H9 (cell line): Measurements from ENCODE around the gene TYRP1. TPM values are rescaled to one million over a fixed set of nuclear protein-coding genes. Genes with fewer than 3 reads are reported as not detected.

ENCODE experiments used
- DNase-seq: peaks from one replicate; pipeline ENCODE4 v3.0.0-alpha.2; 2017
- H2AFZ ChIP-seq: one replicate; pipeline ENCODE4 v1.6.1; 2013; ENCODE audit warnings: mild to moderate bottlenecking, low read length, control low read depth, moderate library complexity
- H2AK5ac ChIP-seq: 2 replicates; pipeline ENCODE4 v1.6.1; 2013; ENCODE audit warnings: low read length, control low read depth, mixed read lengths; ENCODE audit not compliant: insufficient read length
- H2BK120ac ChIP-seq: one replicate; pipeline ENCODE4 v1.6.1; 2013; ENCODE audit warnings: low read depth, mild to moderate bottlenecking, low read length, control low read depth, inconsistent platforms; ENCODE audit not compliant: poor library complexity, severe bottlenecking
- H2BK12ac ChIP-seq: 2 replicates; pipeline ENCODE4 v1.6.1; 2013; ENCODE audit warnings: low read length, control low read depth, mixed read lengths, low read depth; ENCODE audit not compliant: insufficient read length
- H2BK15ac ChIP-seq: 2 replicates; pipeline ENCODE4 v1.6.1; 2013; ENCODE audit warnings: low read depth, low read length, control low read depth
- H2BK20ac ChIP-seq: one replicate; pipeline ENCODE4 v1.6.1; 2013; ENCODE audit warnings: low read depth, mild to moderate bottlenecking, low read length, control low read depth, inconsistent platforms; ENCODE audit not compliant: poor library complexity, severe bottlenecking
- H2BK5ac ChIP-seq: 2 replicates; pipeline ENCODE4 v1.6.1; 2013; ENCODE audit warnings: low read length, control low read depth, mixed read lengths; ENCODE audit not compliant: insufficient read length
- H3K14ac ChIP-seq: 2 replicates; pipeline ENCODE4 v1.6.1; 2013; ENCODE audit warnings: low read length, control low read depth; ENCODE audit not compliant: insufficient read depth
- H3K18ac ChIP-seq: 2 replicates; pipeline ENCODE4 v1.6.1; 2013; ENCODE audit warnings: low read depth, mild to moderate bottlenecking, mixed read lengths, low read length, control low read depth; ENCODE audit not compliant: insufficient read length
- H3K23ac ChIP-seq: 2 replicates; pipeline ENCODE4 v1.6.1; 2013; ENCODE audit warnings: low read length, control low read depth, mixed read lengths, low read depth; ENCODE audit not compliant: insufficient read length
- H3K23me2 ChIP-seq: 2 replicates; pipeline ENCODE4 v1.6.1; 2013; ENCODE audit warnings: low read depth, mild to moderate bottlenecking, mixed read lengths, low read length, control low read depth; ENCODE audit not compliant: insufficient read length, poor library complexity, severe bottlenecking
- H3K27ac ChIP-seq: 2 replicates; pipeline ENCODE4 v1.5.1; 2013; ENCODE audit warnings: low read length, control low read depth, mixed read lengths, low read depth; ENCODE audit not compliant: insufficient read length
- H3K27me3 ChIP-seq: 2 replicates; pipeline ENCODE4 v1.6.1; 2013; ENCODE audit warnings: low read length, control low read depth, inconsistent platforms; ENCODE audit not compliant: insufficient read depth
- H3K4ac ChIP-seq: 2 replicates; pipeline ENCODE4 v1.6.1; 2013; ENCODE audit warnings: low read depth, mild to moderate bottlenecking, control low read depth, inconsistent platforms, low read length, moderate library complexity
- H3K4me1 ChIP-seq: 2 replicates; pipeline ENCODE4 v1.6.1; 2013; ENCODE audit warnings: low read length, control low read depth, inconsistent platforms; ENCODE audit not compliant: insufficient read depth
- H3K4me2 ChIP-seq: 2 replicates; pipeline ENCODE4 v1.6.1; 2013; ENCODE audit warnings: low read length, control low read depth, mixed read lengths; ENCODE audit not compliant: insufficient read length, insufficient read depth
- H3K56ac ChIP-seq: 2 replicates; pipeline ENCODE4 v1.6.1; 2013; ENCODE audit warnings: low read depth, mild to moderate bottlenecking, mixed read lengths, low read length, control low read depth; ENCODE audit not compliant: insufficient read length
- H3K79me1 ChIP-seq: 2 replicates; pipeline ENCODE4 v1.6.1; 2013; ENCODE audit warnings: low read depth, mild to moderate bottlenecking, moderate library complexity, low read length, control low read depth, inconsistent platforms; ENCODE audit not compliant: insufficient read depth, poor library complexity, severe bottlenecking
- H3K79me2 ChIP-seq: 2 replicates; pipeline ENCODE4 v1.6.1; 2013; ENCODE audit warnings: low read length, control low read depth, inconsistent platforms; ENCODE audit not compliant: insufficient read depth
- H3K9ac ChIP-seq: 2 replicates; pipeline ENCODE4 v1.6.1; 2013; ENCODE audit warnings: low read length, control low read depth, mixed read lengths; ENCODE audit not compliant: insufficient read length; ENCODE audit errors: extremely low read depth
- H3K9me3 ChIP-seq: one replicate; pipeline ENCODE4 v1.6.1; 2013; ENCODE audit warnings: low read depth, low read length, inconsistent platforms; ENCODE audit not compliant: control insufficient read depth
- H3T11ph ChIP-seq: one replicate; pipeline ENCODE4 v1.6.1; 2013; ENCODE audit warnings: mild to moderate bottlenecking, low read length, control low read depth, inconsistent platforms
- H4K20me1 ChIP-seq: one replicate; pipeline ENCODE4 v1.6.1; 2013; ENCODE audit not compliant: control insufficient read depth, insufficient read length, insufficient read depth
- H4K5ac ChIP-seq: 2 replicates; pipeline ENCODE4 v1.6.1; 2013; ENCODE audit warnings: low read depth, mild to moderate bottlenecking, mixed read lengths, low read length, control low read depth; ENCODE audit not compliant: insufficient read length
- H4K8ac ChIP-seq: replicated peaks from 2 replicates; pipeline ENCODE4 v1.6.1; 2013; ENCODE audit warnings: low read length, control low read depth, mixed read lengths, low read depth; ENCODE audit not compliant: insufficient read length
- H4K91ac ChIP-seq: 2 replicates; pipeline ENCODE4 v1.6.1; 2013; ENCODE audit warnings: low read depth, mild to moderate bottlenecking, moderate library complexity, mixed read lengths, low read length, control low read depth; ENCODE audit not compliant: insufficient read length
- H3K27ac Mint-ChIP-seq, 3 experiments: 2 replicates in 2 of 3; 3 replicates in 1 of 3; pipeline ENCODE4 v1.8.0; 2020 to 2021; ENCODE audit warnings: mixed read lengths in 3 of 3, mild to moderate bottlenecking in 1 of 3, moderate library complexity in 1 of 3
- H3K27me3 Mint-ChIP-seq: 2 replicates; pipeline ENCODE4 v1.8.0; 2021; ENCODE audit warnings: low read depth, mild to moderate bottlenecking, moderate library complexity, mixed read lengths
- H3K36me3 Mint-ChIP-seq, 3 experiments: 2 replicates in 2 of 3; 3 replicates in 1 of 3; pipeline ENCODE4 v1.8.0; 2020 to 2021; ENCODE audit warnings: low read depth in 3 of 3, mixed read lengths in 3 of 3; ENCODE audit not compliant: insufficient read depth in 1 of 3
- H3K4me1 Mint-ChIP-seq, 2 experiments: 2 replicates each; pipeline ENCODE4 v1.8.0; 2020; ENCODE audit warnings: mixed read lengths in 2 of 2
- H3K4me3 Mint-ChIP-seq, 2 experiments: 2 replicates in 1 of 2; 3 replicates in 1 of 2; pipeline ENCODE4 v1.8.0; 2020 to 2021; ENCODE audit warnings: mild to moderate bottlenecking in 2 of 2, mixed read lengths in 2 of 2, moderate library complexity in 1 of 2
- H3K9me3 Mint-ChIP-seq, 2 experiments: 2 replicates in 1 of 2; 3 replicates in 1 of 2; pipeline ENCODE4 v1.8.0; 2020; ENCODE audit warnings: mild to moderate bottlenecking in 2 of 2, mixed read lengths in 2 of 2, moderate library complexity in 1 of 2
- total RNA-seq: library from RNA; stranded (reverse); gene quantifications from 2 replicates; pipeline ENCODE4 v1.2.1, GENCODE V29; 2021
- TF ChIP-seq, protein P1 (sequence below): fragments of 200-600 bp; sonication (generic); conservative IDR thresholded peaks from 3 replicates; pipeline ENCODE4 v1.8.0; 2021; ENCODE audit warnings: antibody characterized with exemption, mild to moderate bottlenecking

Gene TYRP1
- total RNA-seq, 1 experiment from 2014 or later = not detected

DNA sequence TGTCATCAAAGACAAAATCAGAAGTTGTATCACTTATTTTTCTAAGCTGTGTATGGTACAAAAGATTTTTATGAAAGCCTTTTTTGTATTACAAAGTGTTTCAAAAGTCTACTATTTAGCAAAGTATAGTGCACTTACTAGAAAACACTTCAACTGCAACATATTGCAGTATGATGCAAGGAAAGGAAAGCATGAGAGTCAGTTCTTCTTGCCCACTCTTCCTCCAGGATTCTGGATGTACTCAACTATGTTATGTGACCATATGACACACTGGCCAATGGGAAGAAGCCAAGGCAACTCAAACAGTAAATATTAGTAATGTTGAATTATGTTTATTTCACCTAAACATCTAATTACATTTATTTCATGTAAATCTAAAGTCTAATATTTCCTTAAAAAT lies 49.5 kb upstream of the TYRP1 start:
- H3K36me3 Mint-ChIP-seq = no peaks in the 10 kb centered on the region
- Histone ChIP-seq H4K20me1 (no peaks in the 10 kb centered on the region), H3T11ph (no peak overlapping the region), H3K27ac (no peak overlapping the region), H3K9me3 (no peaks in the 10 kb centered on the region), H2BK20ac (no peak overlapping the region), H3K23ac (no peak overlapping the region), H4K5ac (no peak overlapping the region), H2BK5ac (no peak overlapping the region), H3K27me3 (no peaks in the 10 kb centered on the region), H3K79me2 (no peaks in the 10 kb centered on the region), H3K4ac (no peak overlapping the region), H2BK12ac (no peak overlapping the region), H4K91ac (no peak overlapping the region), H3K14ac (no peak overlapping the region), H3K56ac (no peak overlapping the region), H2AFZ (no peak overlapping the region), H3K4me1 (no peaks in the 10 kb centered on the region), H2BK120ac (no peak overlapping the region), H2AK5ac (no peak overlapping the region), H3K18ac (no peak overlapping the region), H4K8ac (no peak overlapping the region), H3K23me2 (no peaks in the 10 kb centered on the region), H3K79me1 (no peaks in the 10 kb centered on the region), H3K4me2 (no peak overlapping the region), H2BK15ac (no peak overlapping the region), H3K9ac (no peak overlapping the region)
- H3K4me3 Mint-ChIP-seq = no peak overlapping the region
- no peaks in the 10 kb centered on the region for H3K27me3 Mint-ChIP-seq
- H3K9me3 Mint-ChIP-seq = no peaks in the 10 kb centered on the region
- peaks cover 0 to 2% of the 10 kb centered on the region in 2 experiments; a peak in 1 of 4 replicates for H3K4me1 Mint-ChIP-seq
- TF ChIP-seq, protein P1, sequence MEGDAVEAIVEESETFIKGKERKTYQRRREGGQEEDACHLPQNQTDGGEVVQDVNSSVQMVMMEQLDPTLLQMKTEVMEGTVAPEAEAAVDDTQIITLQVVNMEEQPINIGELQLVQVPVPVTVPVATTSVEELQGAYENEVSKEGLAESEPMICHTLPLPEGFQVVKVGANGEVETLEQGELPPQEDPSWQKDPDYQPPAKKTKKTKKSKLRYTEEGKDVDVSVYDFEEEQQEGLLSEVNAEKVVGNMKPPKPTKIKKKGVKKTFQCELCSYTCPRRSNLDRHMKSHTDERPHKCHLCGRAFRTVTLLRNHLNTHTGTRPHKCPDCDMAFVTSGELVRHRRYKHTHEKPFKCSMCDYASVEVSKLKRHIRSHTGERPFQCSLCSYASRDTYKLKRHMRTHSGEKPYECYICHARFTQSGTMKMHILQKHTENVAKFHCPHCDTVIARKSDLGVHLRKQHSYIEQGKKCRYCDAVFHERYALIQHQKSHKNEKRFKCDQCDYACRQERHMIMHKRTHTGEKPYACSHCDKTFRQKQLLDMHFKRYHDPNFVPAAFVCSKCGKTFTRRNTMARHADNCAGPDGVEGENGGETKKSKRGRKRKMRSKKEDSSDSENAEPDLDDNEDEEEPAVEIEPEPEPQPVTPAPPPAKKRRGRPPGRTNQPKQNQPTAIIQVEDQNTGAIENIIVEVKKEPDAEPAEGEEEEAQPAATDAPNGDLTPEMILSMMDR = no peak
- DNase-seq = no peak
- H3K27ac Mint-ChIP-seq = no peak overlapping the region
